Esophagus squamous epithelium (tissue), 5 donors: Measurements from ENCODE around the gene TTYH3. TPM values are rescaled to one million over a fixed set of nuclear protein-coding genes. Genes with fewer than 3 reads are reported as not detected.

Experiments used
- DNase-seq: peaks from one replicate; lab custom pipeline; 2025; lab: John Stamatoyannopoulos, UW
- H3K27ac ChIP-seq, 4 donors: fragments of 200-600 bp; sonication (generic); one replicate each; pipeline ENCODE4 v1.5.1; 2016 to 2019; ENCODE audit warnings: mild to moderate bottlenecking in 1 of 4
- H3K27me3 ChIP-seq, 4 donors: fragments of 200-600 bp; sonication (generic); 1 replicate in 3 of 4; 2 replicates in 1 of 4; pipeline versions ENCODE4 v1.5.1 to v1.6.0; 2017 to 2021; ENCODE audit warnings: antibody characterized with exemption in 1 of 4
- H3K36me3 ChIP-seq, 3 donors: fragments of 200-600 bp; sonication (generic); one replicate each; pipeline ENCODE4 v1.5.1; 2016 to 2019
- H3K4me1 ChIP-seq, 3 donors: fragments of 200-600 bp; sonication (generic); one replicate each; pipeline ENCODE4 v1.5.1; 2017 to 2019
- H3K4me3 ChIP-seq, 4 donors: fragments of 200-600 bp; sonication (generic); 1 replicate in 3 of 4; 2 replicates in 1 of 4; pipeline ENCODE4 v1.5.1; 2016 to 2019; ENCODE audit warnings: mild to moderate bottlenecking in 2 of 4, moderate library complexity in 1 of 4
- H3K9me3 ChIP-seq, 3 donors: fragments of 200-600 bp; sonication (generic); one replicate each; pipeline ENCODE4 v1.5.1; 2016 to 2019
- CTCF ChIP-seq, 6 experiments: fragments of 450-650 bp in 4 of 6; fragments of 200-600 bp in 2 of 6; sonication (generic) in 2 of 6; IDR thresholded peaks; one replicate each; pipeline ENCODE4 v1.5.1; 2016 to 2019; ENCODE audit warnings: antibody characterized with exemption in 6 of 6, mild to moderate bottlenecking in 4 of 6, moderate library complexity in 4 of 6
- POLR2A ChIP-seq, 4 donors: fragments of 450-650 bp; IDR thresholded peaks; one replicate each; pipeline ENCODE4 v1.6.1; 2017; ENCODE audit warnings: antibody characterized with exemption in 4 of 4, mild to moderate bottlenecking in 4 of 4, moderate library complexity in 3 of 4
- WGBS, 2 donors: methylation state at CpG; one replicate each; pipeline ENCODE4 v1.1.5; 2018; 5-methylcytosine and 5-hydroxymethylcytosine counted together
- intact Hi-C: fragments of 100-400 bp; cut with DNase I; formaldehyde crosslinking; loops from one replicate; pipeline ENCODE4 v1.15.0; 2022
- total RNA-seq, 4 donors: library from RNA; depleted of rRNA; stranded (reverse); fragments of >200 nt; gene quantifications; one replicate each; pipeline ENCODE4 v1.1.0, GENCODE V29; 2016
- donor health status: DM: yes; HTN: yes; CAD: no.

TTYH3 gene
- total RNA-seq, 4 donors from 2014 or later: 4.7 to 23.1 (median 10.2) TPM

DNA sequence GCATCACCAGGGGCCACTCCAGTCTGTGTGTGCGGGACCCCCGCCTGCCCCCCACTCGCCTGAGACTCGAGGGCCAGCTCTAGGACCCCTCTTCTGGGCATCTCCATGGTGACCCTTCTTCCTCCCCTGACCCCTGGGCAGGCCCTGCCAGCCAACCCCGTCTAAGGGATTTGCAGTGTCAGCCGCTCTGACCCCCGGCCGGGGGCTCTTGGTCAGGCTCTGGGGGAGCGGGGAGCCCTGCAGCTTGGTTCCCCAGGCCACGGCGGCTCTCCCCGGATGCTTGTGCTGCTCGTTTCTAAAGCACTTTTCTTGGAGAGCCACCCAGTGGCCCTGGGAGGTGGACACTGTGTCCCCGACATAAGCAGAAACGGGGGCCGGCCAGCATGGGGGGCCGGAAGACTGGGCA lies 5.3 kb downstream of the TTYH3 start:
- no peak for DNase-seq
- intact Hi-C loops: no loop called here
- no peak for TF ChIP-seq CTCF (IDR thresholded peaks at IDR 0.05)
- TF ChIP-seq POLR2A (IDR thresholded peaks at IDR 0.05): no peak
- Histone ChIP-seq H3K27me3 (no peaks in the 10 kb centered on the region), H3K27ac (peak overlapping the region in 3 of 4 donors; percentile 40 to 71 (median 65)), H3K4me1 (peaks cover 55 to 100% (median 57%) of the 10 kb centered on the region in 3 donors), H3K36me3 (no peaks in the 10 kb centered on the region), H3K4me3 (no peak overlapping the region), H3K9me3 (no peaks in the 10 kb centered on the region)
- WGBS, 2 donors: 97% methylated on average over 6 of the region's 17 CpGs; no CpG with 5 or more reads in 1 of the 2 donors

GRCh38 chr7:2637505-2638223 lies 5.9 kb downstream of the TTYH3 start:
- peak in 1 of 4 donors; percentile 7 for TF ChIP-seq POLR2A (IDR thresholded peaks at IDR 0.05)
- no peak for TF ChIP-seq CTCF (IDR thresholded peaks at IDR 0.05)
- H3K27me3 ChIP-seq: no peaks in the 10 kb centered on the region
- no peaks in the 10 kb centered on the region for H3K9me3 ChIP-seq
- peak overlapping the region in 3 of 4 donors; percentile 40 to 71 (median 65) for H3K27ac ChIP-seq
- no peaks in the 10 kb centered on the region for H3K36me3 ChIP-seq
- WGBS, 2 donors: 81% methylated on average over 5 of the region's 23 CpGs; no CpG with 5 or more reads in 1 of the 2 donors
- peaks cover 49 to 99% (median 57%) of the 10 kb centered on the region in 3 donors for H3K4me1 ChIP-seq
- intact Hi-C loops: no loop called here
- no peak overlapping the region for H3K4me3 ChIP-seq
- DNase-seq: peak; percentile 38

GRCh38 chr7:2638224-2638991 lies 6.6 kb downstream of the TTYH3 start:
- no peak overlapping the region for H3K4me3 ChIP-seq
- H3K4me1 ChIP-seq: peaks cover 42 to 94% (median 54%) of the 10 kb centered on the region in 3 donors

GRCh38 chr7:2639181-2639681 lies 7.4 kb downstream of the TTYH3 start:
- intact Hi-C loops: no loop called here
- TF ChIP-seq POLR2A (IDR thresholded peaks at IDR 0.05) (no peak), CTCF (IDR thresholded peaks at IDR 0.05) (no peak)
- WGBS, 2 donors: 88 to 89% methylated on average over 3 to 6 of the region's 24 CpGs
- Histone ChIP-seq H3K27ac (peak overlapping the region in 2 of 4 donors; percentile 14 to 65), H3K27me3 (no peaks in the 10 kb centered on the region), H3K4me3 (no peak overlapping the region), H3K4me1 (peaks cover 36 to 94% (median 54%) of the 10 kb centered on the region in 3 donors), H3K9me3 (no peaks in the 10 kb centered on the region), H3K36me3 (no peaks in the 10 kb centered on the region)
- DNase-seq: no peak

More at GRCh38 chr7:2638224-2638991, 6.6 kb downstream of the TTYH3 start:
- TF ChIP-seq POLR2A (IDR thresholded peaks at IDR 0.05) (no peak), CTCF (IDR thresholded peaks at IDR 0.05) (no peak)
- Histone ChIP-seq H3K36me3 (no peaks in the 10 kb centered on the region), H3K27ac (peak overlapping the region in 3 of 4 donors; percentile 1 to 67 (median 65)), H3K9me3 (no peaks in the 10 kb centered on the region), H3K27me3 (no peaks in the 10 kb centered on the region)
- no peak for DNase-seq
- 60% methylated on average over 1 of the region's 34 CpGs; no CpG with 5 or more reads in 1 of the 2 donors for WGBS, 2 donors
- intact Hi-C loops: no loop called here
